ENCODE results near the gene ESPN. TPM values are rescaled to one million over a fixed set of nuclear protein-coding genes. Genes with fewer than 3 reads are reported as not detected.

ESPN gene
- total RNA-seq, 1 experiment from 2014 or later = 53.1 TPM

DNA sequence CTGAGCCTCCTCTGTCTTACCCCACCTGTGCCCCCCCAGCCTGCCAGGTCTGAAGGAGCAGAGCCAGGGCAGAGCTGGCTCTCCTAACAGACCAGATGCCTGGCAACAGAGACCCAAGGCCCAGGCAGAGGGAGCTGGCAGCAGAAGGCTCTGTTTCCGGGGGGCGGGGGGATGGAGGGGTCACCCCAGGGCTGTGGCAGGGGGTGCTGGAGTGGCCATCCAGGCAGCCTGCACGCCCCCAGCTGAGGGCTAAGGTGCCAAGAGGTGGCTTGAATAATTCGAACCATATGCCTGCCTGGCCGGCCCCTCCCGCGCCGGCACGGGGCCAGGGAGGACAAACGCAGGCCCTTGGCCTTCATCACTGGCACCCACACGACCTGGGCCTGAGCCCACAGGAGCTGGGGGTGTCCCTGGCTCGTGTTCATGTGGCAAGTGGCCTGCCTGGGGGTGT lies 82.9 kb downstream of the ESPN start:
- Histone ChIP-seq H3K4ac (ENCODE audit: low read depth, low read length) (no peak overlapping the region), H3K23me2 (ENCODE audit: insufficient read length, low read depth, low read length, poor library complexity, severe bottlenecking) (no peaks in the 10 kb centered on the region), H3K27ac (ENCODE audit: insufficient read length, low read depth, low read length) (no peak overlapping the region), H3K79me1 (ENCODE audit: insufficient read depth, low read depth, low read length, poor library complexity, severe bottlenecking) (no peaks in the 10 kb centered on the region), H3K9ac (ENCODE audit: extremely low read depth, insufficient read length, low read length) (no peak overlapping the region), H3K4me2 (ENCODE audit: insufficient read depth, insufficient read length, low read length) (no peak overlapping the region), H3T11ph (ENCODE audit: low read length) (no peak overlapping the region), H2AK5ac (ENCODE audit: insufficient read length, low read length) (no peak overlapping the region), H3K4me1 (ENCODE audit: insufficient read depth, low read length) (no peaks in the 10 kb centered on the region), H3K14ac (ENCODE audit: insufficient read depth, low read length) (no peak overlapping the region), H3K56ac (ENCODE audit: insufficient read length, low read depth, low read length) (no peak overlapping the region), H4K91ac (ENCODE audit: insufficient read length, low read depth, low read length) (no peak overlapping the region), H2AFZ (ENCODE audit: low read length) (no peak overlapping the region), H2BK12ac (ENCODE audit: insufficient read length, low read depth, low read length) (no peak overlapping the region), H3K9me3 (ENCODE audit: control insufficient read depth, low read depth, low read length) (no peaks in the 10 kb centered on the region), H4K5ac (ENCODE audit: insufficient read length, low read depth, low read length) (no peak overlapping the region), H2BK20ac (ENCODE audit: low read depth, low read length, poor library complexity, severe bottlenecking) (no peak overlapping the region), H3K79me2 (ENCODE audit: insufficient read depth, low read length) (no peaks in the 10 kb centered on the region), H2BK120ac (ENCODE audit: low read depth, low read length, poor library complexity, severe bottlenecking) (no peak overlapping the region), H2BK5ac (ENCODE audit: insufficient read length, low read length) (no peak overlapping the region), H3K18ac (ENCODE audit: insufficient read length, low read depth, low read length) (no peak overlapping the region), H2BK15ac (ENCODE audit: low read depth, low read length) (no peak overlapping the region), H3K27me3 (ENCODE audit: insufficient read depth, low read length) (no peaks in the 10 kb centered on the region), H3K23ac (ENCODE audit: insufficient read length, low read depth, low read length) (no peak overlapping the region), H4K8ac (replicated peaks; ENCODE audit: insufficient read length, low read depth, low read length) (no peak overlapping the region), H4K20me1 (ENCODE audit: control insufficient read depth, insufficient read depth, insufficient read length) (no peaks in the 10 kb centered on the region)
- Mint-ChIP-seq H3K4me1 (peaks cover 0 to 3% of the 10 kb centered on the region in 2 experiments; a peak in 2 of 4 replicates), H3K27ac (no peak overlapping the region), H3K36me3 (ENCODE audit: insufficient read depth in 1 of 3, low read depth in 3 of 3) (no peaks in the 10 kb centered on the region), H3K9me3 (no peaks in the 10 kb centered on the region), H3K27me3 (ENCODE audit: low read depth) (0 out of 2 replicates have a peak, but pooled peaks cover 2% of the 10 kb centered on the region), H3K4me3 (no peak overlapping the region)
- TF ChIP-seq, protein P1, sequence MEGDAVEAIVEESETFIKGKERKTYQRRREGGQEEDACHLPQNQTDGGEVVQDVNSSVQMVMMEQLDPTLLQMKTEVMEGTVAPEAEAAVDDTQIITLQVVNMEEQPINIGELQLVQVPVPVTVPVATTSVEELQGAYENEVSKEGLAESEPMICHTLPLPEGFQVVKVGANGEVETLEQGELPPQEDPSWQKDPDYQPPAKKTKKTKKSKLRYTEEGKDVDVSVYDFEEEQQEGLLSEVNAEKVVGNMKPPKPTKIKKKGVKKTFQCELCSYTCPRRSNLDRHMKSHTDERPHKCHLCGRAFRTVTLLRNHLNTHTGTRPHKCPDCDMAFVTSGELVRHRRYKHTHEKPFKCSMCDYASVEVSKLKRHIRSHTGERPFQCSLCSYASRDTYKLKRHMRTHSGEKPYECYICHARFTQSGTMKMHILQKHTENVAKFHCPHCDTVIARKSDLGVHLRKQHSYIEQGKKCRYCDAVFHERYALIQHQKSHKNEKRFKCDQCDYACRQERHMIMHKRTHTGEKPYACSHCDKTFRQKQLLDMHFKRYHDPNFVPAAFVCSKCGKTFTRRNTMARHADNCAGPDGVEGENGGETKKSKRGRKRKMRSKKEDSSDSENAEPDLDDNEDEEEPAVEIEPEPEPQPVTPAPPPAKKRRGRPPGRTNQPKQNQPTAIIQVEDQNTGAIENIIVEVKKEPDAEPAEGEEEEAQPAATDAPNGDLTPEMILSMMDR (conservative IDR thresholded peaks at IDR 0.05) = no peak
- DNase-seq = no peak
- WGBS (ENCODE audit: extremely low coverage, insufficient read length, low lambda C conversion rate) = no CpG with 5 or more reads among the region's 12 CpGs
